Measurements from ENCODE around the gene NME9. TPM values are rescaled to one million over a fixed set of nuclear protein-coding genes. Genes with fewer than 3 reads are reported as not detected.
A peak's percentile ranks its signal among the peaks of the same experiment; 100 is the strongest.
"Not testable (repeated sequence)": the region's sequence is repeated elsewhere in the genome, so short reads cannot be mapped to it uniquely, and the experiment has no call there.

NME9 gene
- total RNA-seq = 1 to 10 TPM in 2 of 4 donors, not detected in 2; 1.3 to 5.0 TPM

GRCh38 chr3:138329127-138329983 is at the start of gene NME9:
Gene NME9 (minus strand): TSS chr3:138329851. CDS start chr3:138329335, 516 bp downstream.
- Histone ChIP-seq H3K4me3 (peak within 1 kb of the TSS; percentile 54 to 72), H3K27ac (peak within 1 kb of the TSS; percentile 46 to 47), H3K9me3 (no peaks in the 10 kb centered on the region), H3K36me3 (no peaks in the 10 kb centered on the region), H3K27me3 (no peaks in the 10 kb centered on the region), H3K4me1 (peaks cover 3 to 10% of the 10 kb centered on the region in 2 donors)
- DNase-seq = peak; percentile 82 to 89
- TF ChIP-seq POLR2A (IDR thresholded peaks at IDR 0.05) (peak in 1 of 2 donors; percentile 18), CTCF (IDR thresholded peaks at IDR 0.05) (peak; percentile 35 to 65 (median 50))
- intact Hi-C loops (cut with DNase I; ENCODE audit: low total_unique reads) = no loop called here

DNA sequence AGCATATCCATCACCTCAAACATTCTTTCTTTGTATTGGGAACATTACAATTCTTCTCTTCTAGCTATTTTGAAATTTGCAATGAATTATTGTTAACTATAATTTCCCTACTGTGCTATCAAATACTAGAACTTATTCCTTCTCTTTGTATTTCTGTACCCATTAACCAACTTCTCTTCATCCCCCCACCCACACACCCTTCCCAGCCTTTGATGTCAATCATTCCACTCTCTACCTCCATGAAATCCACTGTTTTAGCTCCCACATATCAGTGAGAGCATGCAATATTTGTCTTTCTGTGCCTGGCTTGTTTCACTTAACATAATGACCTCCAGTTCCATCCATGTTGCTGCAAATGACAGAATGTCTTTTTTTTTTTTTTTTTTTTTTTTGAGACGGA is 49.3 kb upstream of the NME9 start:
- Histone ChIP-seq H3K36me3 (no peaks in the 10 kb centered on the region), H3K27me3 (no peaks in the 10 kb centered on the region), H3K4me3 (no peak overlapping the region), H3K4me1 (peaks cover 11 to 12% of the 10 kb centered on the region in 2 donors), H3K9me3 (no peaks in the 10 kb centered on the region), H3K27ac (no peak overlapping the region)
- DNase-seq = no peak
- TF ChIP-seq POLR2A (IDR thresholded peaks at IDR 0.05) (no peak), CTCF (IDR thresholded peaks at IDR 0.05) (no peak)
- intact Hi-C loops (cut with DNase I; ENCODE audit: low total_unique reads) = no loop called here

- H3K9me3 ChIP-seq = no peaks in the 10 kb centered on the region
- peaks cover 11 to 12% of the 10 kb centered on the region in 2 donors for H3K4me1 ChIP-seq
- no peaks in the 10 kb centered on the region for H3K36me3 ChIP-seq
- H3K4me3 ChIP-seq = no peak overlapping the region
- TF ChIP-seq CTCF (IDR thresholded peaks at IDR 0.05) = no peak
- TF ChIP-seq POLR2A (IDR thresholded peaks at IDR 0.05) = no peak
- H3K27ac ChIP-seq = peak overlapping the region; percentile 28 to 38
- intact Hi-C loops (cut with DNase I; ENCODE audit: low total_unique reads) = no loop called here
- no peak for DNase-seq
- H3K27me3 ChIP-seq = no peaks in the 10 kb centered on the region
Measured at GRCh38 chr3:138378331-138378730, 48.7 kb upstream of the NME9 start.

DNA sequence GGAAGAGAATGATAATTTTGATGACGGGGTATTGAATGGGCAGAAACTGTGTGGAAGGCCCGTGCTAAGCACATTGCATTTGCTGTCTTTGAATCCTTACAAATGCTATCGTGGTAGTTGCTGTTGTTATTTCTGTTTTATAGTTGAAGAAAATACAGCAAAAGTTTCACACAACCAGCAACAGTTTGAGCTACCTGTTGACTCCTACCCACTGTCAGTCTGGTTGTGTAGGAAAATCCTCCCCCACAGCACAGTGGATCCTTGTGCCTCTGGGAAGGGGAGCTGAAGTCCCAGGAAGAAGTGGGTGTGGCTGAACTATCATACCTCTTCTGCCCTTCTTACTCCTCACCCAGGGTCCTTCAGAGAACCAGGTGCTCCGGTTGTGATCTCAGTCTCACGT is 48.2 kb upstream of the NME9 start:
- H3K4me3 ChIP-seq = no peak overlapping the region
- intact Hi-C loops (cut with DNase I; ENCODE audit: low total_unique reads) = no loop called here
- peaks cover 11 to 12% of the 10 kb centered on the region in 2 donors for H3K4me1 ChIP-seq
- H3K36me3 ChIP-seq = no peaks in the 10 kb centered on the region
- DNase-seq = no peak
- H3K27ac ChIP-seq = peak overlapping the region; percentile 28 to 38
- H3K9me3 ChIP-seq = no peaks in the 10 kb centered on the region
- no peaks in the 10 kb centered on the region for H3K27me3 ChIP-seq
- TF ChIP-seq CTCF (IDR thresholded peaks at IDR 0.05) (no peak), POLR2A (IDR thresholded peaks at IDR 0.05) (no peak)

DNA sequence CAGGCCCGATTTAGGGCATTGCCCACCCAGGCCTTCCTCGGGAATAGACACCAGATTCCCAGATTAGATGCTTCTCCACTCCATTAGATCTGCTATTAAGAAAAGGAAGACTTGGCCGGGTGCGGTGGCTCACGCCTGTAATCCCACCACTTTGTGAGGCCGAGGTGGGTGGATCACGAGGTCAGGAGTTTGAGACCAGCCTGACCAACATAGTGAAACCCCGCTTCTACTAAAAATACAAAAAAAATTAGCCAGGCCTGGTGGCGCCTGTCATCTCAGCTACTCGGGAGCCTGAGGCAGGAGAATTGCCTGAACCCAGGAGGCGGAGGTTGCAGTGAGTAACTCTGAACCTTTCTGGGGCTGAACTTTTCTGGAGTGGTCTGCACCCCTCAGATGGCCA is 47.6 kb upstream of the NME9 start:
- Histone ChIP-seq H3K4me1 (peaks cover 8 to 11% of the 10 kb centered on the region in 2 donors), H3K27ac (peak overlapping the region; percentile 5 to 28)
- H3K4me3 ChIP-seq; H3K9me3 ChIP-seq; DNase-seq; H3K36me3 ChIP-seq; H3K27me3 ChIP-seq; intact Hi-C loops (cut with DNase I; ENCODE audit: low total_unique reads): not testable (repeated sequence)

All from uterus (tissue), 4 donors.